HCT116 (cell line): Measurements from ENCODE around the gene RSAD2. TPM values are rescaled to one million over a fixed set of nuclear protein-coding genes. Genes with fewer than 3 reads are reported as not detected.

Experiments
- ATAC-seq: fragments of 200-7000 bp; cut with Tn5 transposase; 2 replicates; pipeline ENCODE4 v1.9.1; 2020; ENCODE audit warnings: mild to moderate bottlenecking, moderate library complexity
- BruUV-seq: library from RNA; stranded (reverse); fragments of 400-500 nt; replicated peaks from 2 replicates; lab custom pipeline; 2021; lab: Mats Ljungman, UMichigan
- CTCF ChIA-PET: fragments of 300-600 bp; sonication (Branson Sonifier 250); formaldehyde crosslinking; loops from one replicate; lab custom pipeline; 2021; ENCODE audit warnings: antibody characterized with exemption; lab: Charles Lee
- POLR2A ChIA-PET: fragments of 300-600, 350-600 bp; sonication (Branson Sonifier 250); formaldehyde crosslinking; loops from one replicate; lab custom pipeline; 2021; ENCODE audit warnings: antibody characterized with exemption; lab: Charles Lee
- RAD21 ChIA-PET, 2 experiments: fragments of 300-600 bp; sonication (Branson Sonifier 250); formaldehyde crosslinking; loops; one replicate each; lab custom pipeline; 2023; ENCODE audit warnings: low total read pairs in 2 of 2; ENCODE audit not compliant: uncharacterized antibody in 2 of 2, unreplicated experiment in 2 of 2, low non-redundant PET in 1 of 2; lab: Charles Lee
- DNase-seq: peaks from one replicate; pipeline ENCODE4 v3.0.0-alpha.2; 2010; ENCODE audit warnings: low read depth, low spot score
- H2AFZ ChIP-seq: fragments of 200-600 bp; shearing (Covaris generic), sonication (generic); 2 replicates; pipeline ENCODE4 v1.6.1; 2017; ENCODE audit warnings: low read depth, mixed run types, mixed read lengths, antibody characterized with exemption, low read length; ENCODE audit not compliant: poor library complexity, severe bottlenecking
- H3K27ac ChIP-seq: 2 replicates; pipeline ENCODE4 v1.5.1; 2012; ENCODE audit warnings: low read depth, low read length
- H3K27me3 ChIP-seq: fragments of 200-600 bp; sonication (generic); 2 replicates; pipeline ENCODE4 v1.6.1; 2016; ENCODE audit warnings: mixed run types, low read length, mixed read lengths; ENCODE audit not compliant: insufficient read depth
- H3K36me3 ChIP-seq, 2 experiments: fragments of 200-500 bp in 1 of 2; fragments of 200-600 bp in 1 of 2; sonication (Bioruptor generic) in 1 of 2; sonication (generic) in 1 of 2; 2 replicates each; pipeline versions ENCODE4 v1.5.1 to v1.6.1; 2014 to 2016; ENCODE audit warnings: low read length in 2 of 2, inconsistent platforms in 1 of 2, mixed read lengths in 1 of 2, mixed run types in 1 of 2; ENCODE audit not compliant: insufficient read depth in 2 of 2, control insufficient read depth in 1 of 2
- H3K4me1 ChIP-seq, 2 experiments: fragments of 200-600 bp in 1 of 2; sonication (generic) in 1 of 2; 2 replicates each; pipeline versions ENCODE4 v1.5.1 to v1.6.1; 2012 to 2017; ENCODE audit warnings: low read length in 2 of 2, inconsistent platforms in 1 of 2, mild to moderate bottlenecking in 1 of 2, mixed read lengths in 1 of 2, mixed run types in 1 of 2, moderate library complexity in 1 of 2; ENCODE audit not compliant: insufficient read depth in 2 of 2, control insufficient read depth in 1 of 2
- H3K4me2 ChIP-seq: fragments of 200-600 bp; sonication (generic); 2 replicates; pipeline ENCODE4 v1.6.1; 2017; ENCODE audit warnings: mixed run types, low read length, mixed read lengths
- H3K4me3 ChIP-seq, 2 experiments: fragments of 200-600 bp in 1 of 2; sonication (generic) in 1 of 2; replicated peaks in 1 of 2; 2 replicates each; pipeline ENCODE4 v1.5.1; 2011 to 2016; ENCODE audit warnings: low read length in 2 of 2, control low read depth in 1 of 2, low read depth in 1 of 2, mild to moderate bottlenecking in 1 of 2, mixed read lengths in 1 of 2, mixed run types in 1 of 2
- H3K79me2 ChIP-seq: fragments of 200-600 bp; sonication (generic); 2 replicates; pipeline ENCODE4 v1.6.1; 2017; ENCODE audit warnings: mild to moderate bottlenecking, mixed run types, low read length, moderate library complexity, mixed read lengths; ENCODE audit not compliant: insufficient read depth
- H3K9ac ChIP-seq: fragments of 200-600 bp; sonication (generic); 2 replicates; pipeline ENCODE4 v1.6.1; 2016; ENCODE audit warnings: low read length, mixed read lengths
- H3K9me2 ChIP-seq: fragments of 200-600 bp; sonication (generic), shearing (Covaris generic); 2 replicates; pipeline ENCODE4 v1.6.1; 2017; ENCODE audit warnings: mixed run types, mild to moderate bottlenecking, moderate library complexity; ENCODE audit not compliant: insufficient read depth
- H3K9me3 ChIP-seq, 2 experiments: fragments of 200-500 bp in 1 of 2; fragments of 200-600 bp in 1 of 2; sonication (Bioruptor generic) in 1 of 2; sonication (generic) in 1 of 2; 2 replicates each; pipeline ENCODE4 v1.6.1; 2014 to 2017; ENCODE audit warnings: low read length in 2 of 2, mixed read lengths in 2 of 2, inconsistent platforms in 1 of 2, low read depth in 1 of 2, mild to moderate bottlenecking in 1 of 2, mixed run types in 1 of 2, moderate library complexity in 1 of 2; ENCODE audit not compliant: control insufficient read depth in 1 of 2, insufficient read depth in 1 of 2
- H4K20me1 ChIP-seq: fragments of 200-600 bp; sonication (generic), shearing (Covaris generic); 2 replicates; pipeline ENCODE4 v1.6.1; 2017; ENCODE audit warnings: mixed run types, mild to moderate bottlenecking, moderate library complexity; ENCODE audit not compliant: insufficient read depth
- CTCF ChIP-seq, 3 experiments: fragments of 200-600 bp in 1 of 3; sonication (generic) in 1 of 3; IDR thresholded peaks in 2 of 3; conservative IDR thresholded peaks in 1 of 3; 2 replicates each; pipeline ENCODE4 v1.5.1; 2012 to 2017; ENCODE audit warnings: low read depth in 2 of 3, low read length in 2 of 3, antibody characterized with exemption in 1 of 3, borderline replicate concordance in 1 of 3, control low read depth in 1 of 3, mild to moderate bottlenecking in 1 of 3, mixed read lengths in 1 of 3, mixed run types in 1 of 3, moderate library complexity in 1 of 3; ENCODE audit not compliant: insufficient read depth in 1 of 3
- EGR1 ChIP-seq: IDR thresholded peaks from 2 replicates; pipeline ENCODE4 v1.6.1; 2012; ENCODE audit warnings: low read depth
- EZH2phosphoT487 ChIP-seq: fragments of 200-600 bp; IDR thresholded peaks from 2 replicates; pipeline ENCODE4 v1.6.1; 2018; ENCODE audit warnings: antibody characterized with exemption, borderline replicate concordance
- SP1 ChIP-seq: IDR thresholded peaks from 2 replicates; pipeline ENCODE4 v1.6.1; 2012; ENCODE audit warnings: low read depth
- SRF ChIP-seq: IDR thresholded peaks from 2 replicates; pipeline ENCODE4 v1.6.1; 2012; ENCODE audit warnings: low read depth
- YY1 ChIP-seq: IDR thresholded peaks from 2 replicates; pipeline ENCODE4 v1.6.1; 2011; ENCODE audit warnings: low read length, low read depth, moderate library complexity, mild to moderate bottlenecking; ENCODE audit not compliant: insufficient replicate concordance; ENCODE audit errors: extremely low read depth
- ZNF274 ChIP-seq: fragments of 200-500 bp; sonication (Bioruptor generic); IDR thresholded peaks from 2 replicates; pipeline ENCODE4 v1.6.1; 2014; ENCODE audit warnings: mild to moderate bottlenecking, low read depth, low read length, inconsistent platforms
- intact Hi-C: fragments of 100-400 bp; cut with micrococcal nuclease; formaldehyde crosslinking; loops from 2 replicates; pipeline ENCODE4 v1.10.0; 2022
- total RNA-seq: library from RNA; stranded (reverse); gene quantifications from one replicate; pipeline ENCODE4 v1.2.1, GENCODE V29; 2021; ENCODE audit not compliant: unreplicated experiment

Gene RSAD2
- total RNA-seq, 1 experiment from 2014 or later, result not detected

- no peak for TF ChIP-seq ZNF274
- TF ChIP-seq EZH2phosphoT487, result no peak
Measured at GRCh38 chr2:6883448-6884122, 6.0 kb downstream of the RSAD2 start (continued).

- no peak for DNase-seq
- Histone ChIP-seq H3K4me3 (no peak overlapping the region), H3K9me3 (no peaks in the 10 kb centered on the region), H3K27ac (no peak overlapping the region), H2AFZ (no peak overlapping the region), H3K4me1 (no peaks in the 10 kb centered on the region), H3K79me2 (no peaks in the 10 kb centered on the region), H3K36me3 (no peaks in the 10 kb centered on the region), H3K9me2 (no peaks in the 10 kb centered on the region), H4K20me1 (no peaks in the 10 kb centered on the region), H3K4me2 (no peak overlapping the region), H3K27me3 (peaks cover 8% of the 10 kb centered on the region; the same call in 1 of the 2 replicates), H3K9ac (no peak overlapping the region)
- ATAC-seq, result no peak
- POLR2A ChIA-PET, result no interaction called here
- TF ChIP-seq SP1, result no peak
- BruUV-seq, result no TSS peak
- CTCF ChIA-PET, result no interaction called here
- intact Hi-C loops, result no loop called here
- RAD21 ChIA-PET, result no interaction called here
Measured at GRCh38 chr2:6885551-6885950, 8.0 kb downstream of the RSAD2 start.

- Histone ChIP-seq H3K27ac (no peak overlapping the region), H3K27me3 (peaks cover 8% of the 10 kb centered on the region; the same call in 1 of the 2 replicates), H2AFZ (no peak overlapping the region), H3K79me2 (no peaks in the 10 kb centered on the region), H3K4me3 (no peak overlapping the region), H3K4me1 (no peaks in the 10 kb centered on the region), H3K9me2 (no peaks in the 10 kb centered on the region), H3K9me3 (no peaks in the 10 kb centered on the region), H4K20me1 (no peaks in the 10 kb centered on the region), H3K4me2 (no peak overlapping the region), H3K36me3 (no peaks in the 10 kb centered on the region), H3K9ac (no peak overlapping the region)
- ChIA-PET CTCF (no interaction called here), POLR2A (no interaction called here), RAD21 (no interaction called here)
- DNase-seq (no peak), ATAC-seq (no peak)
- intact Hi-C loops, result no loop called here
- BruUV-seq, result no TSS peak
- TF ChIP-seq CTCF (IDR thresholded peaks at IDR 0.05 in 2 of 3, conservative IDR thresholded peaks at IDR 0.05 in 1 of 3; ENCODE audit: borderline replicate concordance in 1 of 3, insufficient read depth in 1 of 3, low read depth in 2 of 3, low read length in 2 of 3) (no peak), EGR1 (no peak), SRF (no peak), YY1 (no peak)
Measured at GRCh38 chr2:6885968-6886367, 8.4 kb downstream of the RSAD2 start.
